K562 (cell line): ENCODE data around the gene ZDHHC18. TPM values are rescaled to one million over a fixed set of nuclear protein-coding genes. Genes with fewer than 3 reads are reported as not detected.
A peak's percentile ranks its signal among the peaks of the same experiment; 100 is the strongest.

ENCODE experiments used
- ATF4 ChIP-seq: fragments of 450-650 bp; formaldehyde crosslinking; IDR thresholded peaks from 2 replicates; pipeline ENCODE4 v1.4.0; 2022; ENCODE audit warnings: mild to moderate bottlenecking, moderate library complexity
- BHLHE40 ChIP-seq: IDR thresholded peaks from 2 replicates; pipeline ENCODE4 v1.6.1; 2011; ENCODE audit warnings: low read length, improper control_type of control experiment
- CBX2 ChIP-seq: fragments of 200-600 bp; sonication (generic); IDR thresholded peaks from one replicate; pipeline ENCODE4 v1.6.1; 2012; ENCODE audit warnings: mild to moderate bottlenecking, low read length, inconsistent platforms; ENCODE audit not compliant: insufficient read depth, poor library complexity, severe bottlenecking
- CEBPB ChIP-seq: fragments of 450-650 bp; IDR thresholded peaks from 2 replicates; pipeline ENCODE4 v1.6.1; 2016; ENCODE audit warnings: missing genetic modification characterization, missing compliant biosample characterization
- CEBPG ChIP-seq, 3 experiments: fragments of 200-800 bp in 1 of 3; sonication (Bioruptor generic) in 1 of 3; sonication (generic) in 1 of 3; formaldehyde crosslinking in 1 of 3; IDR thresholded peaks in 2 of 3; conservative IDR thresholded peaks in 1 of 3; 2 replicates each; pipeline versions ENCODE4 v1.6.1 to v1.8.0; 2016 to 2022; ENCODE audit warnings: missing compliant biosample characterization in 2 of 3, missing genetic modification characterization in 2 of 3, mild to moderate bottlenecking in 1 of 3, missing genetic modification reagents in 1 of 3
- EP300 ChIP-seq: IDR thresholded peaks from 2 replicates; pipeline ENCODE4 v1.6.1; 2012; ENCODE audit warnings: low read length, improper control_type of control experiment
- ETV1 ChIP-seq: fragments of 450-650 bp; conservative IDR thresholded peaks from 2 replicates; pipeline ENCODE4 v1.6.1; 2016; ENCODE audit warnings: missing genetic modification characterization, control low read depth, low read depth, missing compliant biosample characterization
- L3MBTL2 ChIP-seq: fragments of 450-650 bp; IDR thresholded peaks from 2 replicates; pipeline ENCODE4 v1.6.1; 2016; ENCODE audit warnings: mild to moderate bottlenecking, moderate library complexity
- MEF2D ChIP-seq: conservative IDR thresholded peaks from 2 replicates; pipeline ENCODE4 v1.6.1; 2016; ENCODE audit warnings: low read depth, missing genetic modification characterization, missing compliant biosample characterization
- MLLT1 ChIP-seq, 2 experiments: fragments of 450-650 bp; IDR thresholded peaks; 2 replicates each; pipeline ENCODE4 v1.6.1; 2016
- NELFE ChIP-seq: IDR thresholded peaks from 2 replicates; pipeline ENCODE4 v1.6.1; 2011; ENCODE audit warnings: mild to moderate bottlenecking; ENCODE audit not compliant: insufficient read depth, insufficient read length
- NKRF ChIP-seq: fragments of 450-650 bp; IDR thresholded peaks from 2 replicates; pipeline ENCODE4 v1.6.1; 2016; ENCODE audit warnings: borderline replicate concordance
- SPI1 ChIP-seq: IDR thresholded peaks from 2 replicates; pipeline ENCODE4 v1.6.1; 2011; ENCODE audit warnings: low read depth, low read length, control low read depth, borderline replicate concordance
- SRSF3 ChIP-seq: fragments of 200-400 bp; formaldehyde crosslinking; IDR thresholded peaks from 2 replicates; pipeline ENCODE4 v1.6.1; 2016; ENCODE audit warnings: mild to moderate bottlenecking, low read length, moderate library complexity; ENCODE audit not compliant: insufficient read depth
- TAL1 ChIP-seq: fragments of 450-650 bp; IDR thresholded peaks from 2 replicates; pipeline ENCODE4 v1.6.1; 2016; ENCODE audit warnings: mild to moderate bottlenecking
- ZBTB2 ChIP-seq: fragments of 450-650 bp; IDR thresholded peaks from 2 replicates; pipeline ENCODE4 v1.6.1; 2016; ENCODE audit warnings: antibody characterized with exemption
- ZNF146 ChIP-seq: IDR thresholded peaks from one replicate; pipeline ENCODE4 v1.6.1; 2018; ENCODE audit warnings: missing compliant biosample characterization; ENCODE audit not compliant: unreplicated experiment
- ZNF184 ChIP-seq: sonication (generic); formaldehyde crosslinking; IDR thresholded peaks from 2 replicates; pipeline ENCODE4 v1.5.0; 2020; ENCODE audit warnings: missing genetic modification reagents
- ZNF311 ChIP-seq: fragments of 250-450 bp; sonication (Bioruptor Pico); IDR thresholded peaks from 2 replicates; pipeline ENCODE4 v1.4.0; 2020; ENCODE audit warnings: mild to moderate bottlenecking, moderate library complexity
- polyA plus RNA-seq, 8 experiments: library from polyadenylated mRNA; depleted of rRNA in 4 of 8; stranded (reverse) in 5 of 8; unstranded in 3 of 8; fragments of >200 nt; fragmentation: Nextera tagmentation in 2 of 8; fragmentation: Illumina TruSeq in 1 of 8; extraction: Ambion mirVana in 2 of 8; extraction: Trizol in 1 of 8; gene quantifications; 2 replicates each; pipeline versions ENCODE4 v1.2.1 to v1.2.3, GENCODE V29; 2011 to 2014; ENCODE audit warnings: inconsistent platforms in 1 of 8, missing spikeins in 1 of 8
- total RNA-seq, 7 experiments: library from RNA; depleted of rRNA in 6 of 7; stranded (reverse); fragments of >200 nt in 6 of 7; fragmentation: Illumina TruSeq in 2 of 7; extraction: Trizol in 2 of 7; gene quantifications; 2 replicates each; pipeline versions ENCODE4 v1.2.1 to v1.2.3, GENCODE V29; 2011 to 2021; ENCODE audit warnings: low replicate concordance in 1 of 7
- TF ChIP-seq, protein P1 (sequence below): fragments of 450-650 bp; conservative IDR thresholded peaks from 2 replicates; pipeline ENCODE4 v1.6.1; 2016; ENCODE audit warnings: missing genetic modification characterization, low read depth, mild to moderate bottlenecking, missing compliant biosample characterization, moderate library complexity

Gene ZDHHC18
- total and polyA plus RNA-seq, 9 of the 15 experiments (the other 6 are each of a cell fraction or from before 2014, with no cell fraction given): 0.42 to 35.6 (median 15.8) TPM

DNA sequence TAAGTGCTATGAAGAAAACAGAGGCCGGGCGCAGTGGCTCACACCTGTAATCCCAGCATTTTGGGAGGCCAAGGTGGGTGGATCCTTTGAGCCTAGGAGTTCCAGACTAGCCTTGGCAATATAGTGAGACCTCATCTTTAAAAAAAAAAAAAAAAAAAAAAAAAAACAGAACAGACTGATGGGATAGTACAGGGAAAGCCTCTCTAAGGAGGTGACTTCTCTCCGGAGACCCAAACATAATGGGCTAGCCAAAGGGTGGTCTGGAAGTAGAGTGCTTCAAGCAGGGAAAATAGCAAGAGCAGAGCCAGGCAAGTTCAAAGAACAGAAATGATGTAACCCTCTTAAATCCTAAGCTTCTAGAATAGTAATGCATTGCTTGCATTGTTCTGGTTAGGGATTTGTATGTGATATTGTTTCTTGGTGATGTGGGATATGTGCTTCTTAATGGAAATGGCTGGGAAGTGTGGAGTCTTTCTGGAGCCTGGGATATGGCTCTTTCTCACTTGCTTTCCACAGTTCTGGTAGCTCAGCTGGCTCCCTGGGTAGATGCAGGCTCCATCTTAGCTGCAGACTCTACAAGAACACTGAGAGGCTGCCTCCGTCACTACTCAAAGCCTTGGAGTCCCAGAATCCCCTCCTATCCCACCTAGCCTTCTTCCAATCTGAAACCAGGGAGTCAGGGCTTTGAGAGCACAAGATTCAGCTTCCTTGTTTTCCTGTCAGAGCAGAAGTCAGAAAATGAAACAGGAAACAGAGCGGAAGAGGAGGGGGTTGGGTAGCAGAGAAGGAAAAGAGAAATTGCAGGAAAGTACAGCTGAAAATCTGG lies 40.7 kb upstream of the ZDHHC18 start (continued):
- TF ChIP-seq ZNF311 (peak; percentile 17), ZNF146 (no peak), CEBPB (tag) (no peak), SRSF3 (no peak), MEF2D (tag) (no peak), ETV1 (peak; percentile 75), TAL1 (no peak), L3MBTL2 (no peak), BHLHE40 (peak; percentile 27; the same call in 1 of the 2 replicates), EP300 (no peak; the same call in 1 of the 2 replicates), NELFE (no peak), SPI1 (peak; percentile 79), ATF4 (no peak), ZNF184 (CRISPR knock-in tag) (no peak), NKRF (no peak), MLLT1 (IDR thresholded peaks at IDR 0.05) (no peak), CBX2 (no peak), ZBTB2 (no peak), CEBPG (CRISPR knock-in tag; IDR thresholded peaks at IDR 0.05) (no peak; the same call in 1 of the 2 replicates), CEBPG (tag; conservative IDR thresholded peaks at IDR 0.05 in 1 of 2, IDR thresholded peaks at IDR 0.05 in 1 of 2) (peak; percentile 26 to 54; a peak in 3 of 4 replicates)
- TF ChIP-seq, protein P1, sequence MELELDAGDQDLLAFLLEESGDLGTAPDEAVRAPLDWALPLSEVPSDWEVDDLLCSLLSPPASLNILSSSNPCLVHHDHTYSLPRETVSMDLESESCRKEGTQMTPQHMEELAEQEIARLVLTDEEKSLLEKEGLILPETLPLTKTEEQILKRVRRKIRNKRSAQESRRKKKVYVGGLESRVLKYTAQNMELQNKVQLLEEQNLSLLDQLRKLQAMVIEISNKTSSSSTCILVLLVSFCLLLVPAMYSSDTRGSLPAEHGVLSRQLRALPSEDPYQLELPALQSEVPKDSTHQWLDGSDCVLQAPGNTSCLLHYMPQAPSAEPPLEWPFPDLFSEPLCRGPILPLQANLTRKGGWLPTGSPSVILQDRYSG (tag): no peak; the same call in 1 of the 2 replicates
